Vagina (tissue), 2 donors: ENCODE data around the gene LDAH. TPM values are rescaled to one million over a fixed set of nuclear protein-coding genes. Genes with fewer than 3 reads are reported as not detected.
"Not testable (repeated sequence)": the region's sequence is repeated elsewhere in the genome, so short reads cannot be mapped to it uniquely, and the experiment has no call there.

Experiments used
- DNase-seq, 2 donors: peaks; one replicate each; pipeline ENCODE4 v3.0.0-alpha.2; 2017; ENCODE audit errors: extremely low spot score in 2 of 2
- H3K27ac ChIP-seq: fragments of 200-600 bp; sonication (generic); one replicate; pipeline ENCODE4 v1.5.1; 2019
- H3K27me3 ChIP-seq: fragments of 200-600 bp; sonication (generic); one replicate; pipeline ENCODE4 v1.5.1; 2019
- H3K36me3 ChIP-seq, 2 donors: fragments of 200-600 bp; sonication (generic); one replicate each; pipeline ENCODE4 v1.5.1; 2017 to 2019
- H3K4me1 ChIP-seq: fragments of 200-600 bp; sonication (generic); one replicate; pipeline ENCODE4 v1.5.1; 2019
- H3K4me3 ChIP-seq, 2 donors: fragments of 200-600 bp; sonication (generic); 1 replicate in 1 of 2; 2 replicates in 1 of 2; pipeline ENCODE4 v1.5.1; 2016 to 2019
- H3K9me3 ChIP-seq: fragments of 200-600 bp; sonication (generic); one replicate; pipeline ENCODE4 v1.5.1; 2019
- POLR2A ChIP-seq, 2 donors: fragments of 450-650 bp; IDR thresholded peaks; one replicate each; pipeline ENCODE4 v1.6.1; 2017; ENCODE audit warnings: antibody characterized with exemption in 2 of 2, mild to moderate bottlenecking in 2 of 2, moderate library complexity in 2 of 2
- POLR2AphosphoS5 ChIP-seq, 2 donors: sonication (generic); formaldehyde crosslinking; IDR thresholded peaks; one replicate each; pipeline ENCODE4 v1.9.0; 2017; ENCODE audit warnings: antibody characterized with exemption in 2 of 2, mild to moderate bottlenecking in 2 of 2, low read depth in 1 of 2; ENCODE audit not compliant: insufficient read depth in 1 of 2
- intact Hi-C: fragments of 100-400 bp; cut with DNase I; formaldehyde crosslinking; loops from one replicate; pipeline ENCODE4 v1.15.1; 2023
- total RNA-seq: library from RNA; depleted of rRNA; stranded (reverse); fragments of >200 nt; gene quantifications from one replicate; pipeline ENCODE4 v1.2.3, GENCODE V29; 2016
- TF ChIP-seq, protein P1 (sequence below), 3 experiments: fragments of 450-650 bp in 2 of 3; fragments of 200-600 bp in 1 of 3; sonication (generic) in 1 of 3; IDR thresholded peaks; one replicate each; pipeline ENCODE4 v1.5.1; 2017 to 2019; ENCODE audit warnings: antibody characterized with exemption in 3 of 3, mild to moderate bottlenecking in 2 of 3, moderate library complexity in 2 of 3

The LDAH gene
- total RNA-seq, 1 donor from 2014 or later: 9.1 TPM

- H3K27me3 ChIP-seq: no peaks in the 10 kb centered on the region
- TF ChIP-seq, protein P1, sequence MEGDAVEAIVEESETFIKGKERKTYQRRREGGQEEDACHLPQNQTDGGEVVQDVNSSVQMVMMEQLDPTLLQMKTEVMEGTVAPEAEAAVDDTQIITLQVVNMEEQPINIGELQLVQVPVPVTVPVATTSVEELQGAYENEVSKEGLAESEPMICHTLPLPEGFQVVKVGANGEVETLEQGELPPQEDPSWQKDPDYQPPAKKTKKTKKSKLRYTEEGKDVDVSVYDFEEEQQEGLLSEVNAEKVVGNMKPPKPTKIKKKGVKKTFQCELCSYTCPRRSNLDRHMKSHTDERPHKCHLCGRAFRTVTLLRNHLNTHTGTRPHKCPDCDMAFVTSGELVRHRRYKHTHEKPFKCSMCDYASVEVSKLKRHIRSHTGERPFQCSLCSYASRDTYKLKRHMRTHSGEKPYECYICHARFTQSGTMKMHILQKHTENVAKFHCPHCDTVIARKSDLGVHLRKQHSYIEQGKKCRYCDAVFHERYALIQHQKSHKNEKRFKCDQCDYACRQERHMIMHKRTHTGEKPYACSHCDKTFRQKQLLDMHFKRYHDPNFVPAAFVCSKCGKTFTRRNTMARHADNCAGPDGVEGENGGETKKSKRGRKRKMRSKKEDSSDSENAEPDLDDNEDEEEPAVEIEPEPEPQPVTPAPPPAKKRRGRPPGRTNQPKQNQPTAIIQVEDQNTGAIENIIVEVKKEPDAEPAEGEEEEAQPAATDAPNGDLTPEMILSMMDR (IDR thresholded peaks at IDR 0.05): no peak
- TF ChIP-seq POLR2A (IDR thresholded peaks at IDR 0.05): no peak
- TF ChIP-seq POLR2AphosphoS5 (IDR thresholded peaks at IDR 0.05; ENCODE audit: insufficient read depth in 1 of 2, low read depth in 1 of 2): no peak
- no peak overlapping the region for H3K4me3 ChIP-seq
- H3K27ac ChIP-seq: no peak overlapping the region
- H3K36me3 ChIP-seq: no peaks in the 10 kb centered on the region
- no peaks in the 10 kb centered on the region for H3K9me3 ChIP-seq
- no peak for DNase-seq
- intact Hi-C loops: no loop called here
- no peaks in the 10 kb centered on the region for H3K4me1 ChIP-seq
Observed at GRCh38 chr2:20722592-20723240, 100.2 kb downstream of the LDAH start.

DNA sequence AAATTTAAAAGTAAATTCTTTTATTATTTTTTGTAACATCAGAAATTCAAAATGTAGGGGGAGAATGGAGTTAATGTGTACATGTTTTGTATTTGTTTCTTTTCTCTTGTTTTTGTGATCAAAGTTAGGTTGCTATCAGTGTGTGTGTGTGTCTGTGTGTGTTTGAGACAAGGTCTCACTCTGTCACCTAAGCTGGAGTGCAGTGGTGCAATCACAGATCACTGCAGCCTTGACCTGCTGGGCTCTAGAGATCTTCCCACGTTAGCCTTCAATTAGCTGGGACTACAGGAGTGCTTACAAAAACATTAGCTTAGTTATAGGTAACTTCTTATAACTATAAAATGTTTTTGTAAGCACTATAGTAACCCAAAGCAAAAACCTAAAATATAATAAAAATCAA, 105.3 kb downstream of the LDAH start:
- TF ChIP-seq, protein P1 (IDR thresholded peaks at IDR 0.05): no peak
- no peak for TF ChIP-seq POLR2AphosphoS5 (IDR thresholded peaks at IDR 0.05; ENCODE audit: insufficient read depth in 1 of 2, low read depth in 1 of 2)
- no peak for TF ChIP-seq POLR2A (IDR thresholded peaks at IDR 0.05)
- Histone ChIP-seq H3K27me3 (no peaks in the 10 kb centered on the region), H3K27ac (no peak overlapping the region), H3K4me1 (no peaks in the 10 kb centered on the region), H3K4me3 (no peak overlapping the region), H3K36me3 (no peaks in the 10 kb centered on the region), H3K9me3 (no peaks in the 10 kb centered on the region)
- intact Hi-C loops: no loop called here
- no peak for DNase-seq

DNA sequence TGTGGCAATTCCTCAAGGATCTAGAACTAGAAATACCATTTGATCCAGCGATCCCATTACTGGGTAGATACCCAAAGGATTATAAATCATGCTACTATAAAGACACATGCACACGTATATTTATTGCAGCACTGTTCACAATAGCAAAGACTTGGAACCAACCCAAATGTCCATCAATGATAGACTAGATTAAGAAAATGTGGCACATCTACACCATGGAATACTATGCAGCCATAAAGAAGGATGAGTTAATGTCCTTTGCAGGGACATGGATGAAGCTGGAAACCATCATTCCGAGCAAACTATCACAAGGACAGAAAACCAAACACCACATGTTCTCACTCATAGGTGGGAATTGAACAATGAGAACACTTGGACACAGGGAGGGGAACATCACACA, 106.7 kb downstream of the LDAH start:
- H3K36me3 ChIP-seq, H3K9me3 ChIP-seq, H3K4me3 ChIP-seq, DNase-seq, H3K27me3 ChIP-seq, H3K4me1 ChIP-seq, H3K27ac ChIP-seq, intact Hi-C loops: not testable (repeated sequence)

- DNase-seq, H3K36me3 ChIP-seq, H3K4me3 ChIP-seq, H3K9me3 ChIP-seq, H3K27ac ChIP-seq, H3K27me3 ChIP-seq, intact Hi-C loops, H3K4me1 ChIP-seq: not testable (repeated sequence)
Observed at GRCh38 chr2:20714412-20714811, 108.5 kb downstream of the LDAH start.

DNA sequence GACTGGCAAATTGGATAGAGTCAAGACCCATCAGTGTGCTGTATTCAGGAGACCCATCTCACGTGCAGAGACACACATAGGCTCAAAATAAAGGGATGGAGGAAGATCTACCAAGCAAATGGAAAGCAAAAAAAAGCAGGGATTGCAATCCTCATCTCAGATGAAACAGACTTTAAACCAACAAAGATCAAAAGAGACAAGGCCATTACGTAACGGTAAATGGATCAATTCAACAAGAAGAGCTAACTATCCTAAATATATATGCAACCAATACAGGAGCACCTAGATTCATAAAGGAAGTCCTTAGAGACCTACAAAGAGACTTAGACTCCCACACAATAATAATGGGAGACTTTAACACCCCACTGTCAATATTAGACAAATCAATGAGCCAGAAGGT, 109.3 kb downstream of the LDAH start:
- H3K9me3 ChIP-seq, H3K27ac ChIP-seq, intact Hi-C loops, H3K4me1 ChIP-seq, H3K4me3 ChIP-seq, H3K36me3 ChIP-seq, H3K27me3 ChIP-seq, DNase-seq: not testable (repeated sequence)

GRCh38 chr2:20711641-20712040, 111.3 kb downstream of the LDAH start:
- H3K36me3 ChIP-seq, H3K4me1 ChIP-seq, intact Hi-C loops, H3K9me3 ChIP-seq, H3K4me3 ChIP-seq, H3K27ac ChIP-seq, DNase-seq, H3K27me3 ChIP-seq: not testable (repeated sequence)

DNA sequence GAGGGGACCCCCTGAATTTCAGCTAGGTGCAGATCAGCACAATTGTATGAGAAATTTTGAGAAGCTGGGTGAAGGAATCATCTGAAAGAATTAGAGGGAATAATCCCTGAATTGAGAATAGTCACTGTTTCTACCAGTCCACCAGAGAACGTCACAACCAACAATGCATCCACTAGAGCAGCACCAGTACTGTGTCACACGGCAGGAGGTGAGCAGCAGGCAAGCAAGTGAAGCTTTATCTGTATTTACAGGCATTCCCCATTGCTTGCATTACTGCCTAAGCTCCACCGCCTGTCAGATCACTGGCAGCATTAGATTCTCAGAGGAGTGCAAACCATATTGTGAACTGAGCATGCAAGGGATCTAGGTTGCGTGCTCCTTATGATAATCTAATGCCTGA, 115.3 kb downstream of the LDAH start:
- TF ChIP-seq, protein P1 (IDR thresholded peaks at IDR 0.05): no peak
- TF ChIP-seq POLR2AphosphoS5 (IDR thresholded peaks at IDR 0.05; ENCODE audit: insufficient read depth in 1 of 2, low read depth in 1 of 2): no peak
- TF ChIP-seq POLR2A (IDR thresholded peaks at IDR 0.05): no peak
- H3K36me3 ChIP-seq: no peaks in the 10 kb centered on the region
- no peaks in the 10 kb centered on the region for H3K4me1 ChIP-seq
- intact Hi-C loops: no loop called here
- no peaks in the 10 kb centered on the region for H3K27me3 ChIP-seq
- no peak for DNase-seq
- H3K9me3 ChIP-seq: no peaks in the 10 kb centered on the region
- no peak overlapping the region for H3K27ac ChIP-seq
- H3K4me3 ChIP-seq: no peak overlapping the region
